ENCODE data around the gene ZNF10. TPM values are rescaled to one million over a fixed set of nuclear protein-coding genes. Genes with fewer than 3 reads are reported as not detected.

The ZNF10 gene
- total and polyA plus RNA-seq, 2 of the 8 experiments (the other 6 are each of a cell fraction or from before 2014, with no cell fraction given), result 5.2 to 11.9 TPM

DNA sequence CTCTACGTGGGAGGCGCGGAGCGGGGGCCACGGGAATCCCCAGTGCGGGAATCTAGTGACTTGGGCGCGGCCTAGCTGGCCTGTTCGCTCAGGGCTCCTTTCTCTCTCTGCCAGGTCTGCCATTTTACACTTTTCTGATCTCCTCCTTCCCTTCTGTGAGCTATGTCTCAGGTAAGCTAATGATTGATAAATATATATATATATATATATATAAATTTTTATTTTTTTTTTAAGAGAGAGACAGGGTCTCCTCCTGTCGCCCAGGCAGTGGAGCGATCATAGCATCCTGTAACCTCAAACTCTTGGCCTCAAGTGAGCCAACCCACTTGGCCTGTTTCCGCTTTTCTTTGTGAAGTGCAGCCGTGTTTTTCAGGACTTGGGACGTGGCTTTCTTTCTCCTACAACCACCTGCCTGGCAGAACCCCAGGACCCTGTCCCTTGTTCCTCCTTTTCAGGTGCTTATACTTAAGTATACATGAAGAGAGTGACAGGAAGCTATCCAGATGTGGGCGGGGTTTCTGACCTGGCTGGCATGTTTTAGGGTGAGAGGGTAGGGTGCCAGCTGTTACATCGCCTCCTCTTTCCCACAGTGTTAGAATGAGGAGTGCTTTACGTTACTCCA is 49.2 kb upstream of the ZNF10 start (continued):
- no peak for TF ChIP-seq CHD7 (IDR thresholded peaks at IDR 0.05; ENCODE audit: insufficient replicate concordance, low read length)
- peak in 1 of 2 experiments; percentile 2; a peak in 1 of 3 replicates for TF ChIP-seq POLR2A (IDR thresholded peaks at IDR 0.05; ENCODE audit: control extremely low read depth in 1 of 2, low read depth in 2 of 2, low read length in 2 of 2)

All from H1 (cell line).